ENCODE results near the gene GARIN5B.

- no peak for TF ChIP-seq POLR2A (IDR thresholded peaks at IDR 0.05)
- TF ChIP-seq CTCF (IDR thresholded peaks at IDR 0.05), result no peak
These were observed 57.0 kb downstream of the GARIN5B start for GRCh38 chr19:55305983-55306562.

Measured in uterus (tissue), 2 donors.